Measurements from ENCODE around the gene SRPX. TPM values are rescaled to one million over a fixed set of nuclear protein-coding genes. Genes with fewer than 3 reads are reported as not detected.

SRPX gene
- polyA plus RNA-seq, 2 of the 4 experiments (the other 2 are of a cell fraction): 1.8 to 3.8 TPM

- no peak for ATAC-seq
- DNase-seq (ENCODE audit: low read depth in 1 of 2, low spot score in 1 of 2): no peak
- no peak overlapping the region for H3K27ac ChIP-seq
- no peaks in the 10 kb centered on the region for H3K4me1 ChIP-seq
- H3K9me3 ChIP-seq: no peaks in the 10 kb centered on the region
- TF ChIP-seq REST (IDR thresholded peaks at IDR 0.05) (no peak), MAX (IDR thresholded peaks at IDR 0.05) (no peak), HOXB5 (CRISPR knock-in tag; IDR thresholded peaks at IDR 0.05) (no peak), ELK1 (IDR thresholded peaks at IDR 0.05; ENCODE audit: low read depth, low read length) (no peak), NPAS2 (CRISPR knock-in tag; IDR thresholded peaks at IDR 0.05; ENCODE audit: borderline replicate concordance) (no peak), HDAC2 (IDR thresholded peaks at IDR 0.05) (no peak)
- FAIRE-seq: no peak
- 52% methylated on average over 3 of the region's 3 CpGs for WGBS (ENCODE audit: missing lambda C conversion rate)
- ChIA-PET CTCF (interaction anchor here (1.1 to 2.2 kb wide), 3 partner anchors 13 to 121 kb away, joined by 3 to 8 read pairs (median 5); partner anchors contain the start of genes RPGR and SRPX), POLR2A (no interaction called here)
- H3K4me2 ChIP-seq: no peak overlapping the region
- H3K4me3 ChIP-seq: no peak overlapping the region
Measured at GRCh38 chrX:38206542-38206941, 14.1 kb downstream of the SRPX start.

GRCh38 chrX:38206036-38206435 lies 14.6 kb downstream of the SRPX start:
- no peak for FAIRE-seq
- POLR2A ChIA-PET: no interaction called here
- no peak overlapping the region for H3K27ac ChIP-seq
- no peak overlapping the region for H3K4me3 ChIP-seq
- WGBS (ENCODE audit: missing lambda C conversion rate): 21% methylated on average over 5 of the region's 5 CpGs
- TF ChIP-seq RARB (CRISPR knock-in tag; IDR thresholded peaks at IDR 0.05) (no peak), TP53 (CRISPR knock-in tag; IDR thresholded peaks at IDR 0.05) (no peak), CEBPB (IDR thresholded peaks at IDR 0.05) (no peak), ATOH8 (CRISPR knock-in tag; IDR thresholded peaks at IDR 0.05; ENCODE audit: low read depth) (no peak), JUNB (IDR thresholded peaks at IDR 0.05) (no peak), ZC3H11A (IDR thresholded peaks at IDR 0.05) (no peak), HOXA7 (CRISPR knock-in tag; IDR thresholded peaks at IDR 0.05) (no peak), POLR2A (IDR thresholded peaks at IDR 0.05; ENCODE audit: low read length) (no peak), ELK1 (IDR thresholded peaks at IDR 0.05; ENCODE audit: low read depth, low read length) (no peak), PBX3 (IDR thresholded peaks at IDR 0.05) (no peak)
- no peaks in the 10 kb centered on the region for H3K9me3 ChIP-seq
- no peak overlapping the region for H3K4me2 ChIP-seq
- DNase-seq (ENCODE audit: low read depth in 1 of 2, low spot score in 1 of 2): no peak
- CTCF ChIA-PET: interaction anchor here (1.1 kb wide), 1 partner anchor 121 kb away, joined by 5 read pairs; the partner anchor contains the start of gene RPGR
- ATAC-seq: no peak; a peak in 1 of 6 replicates
- H3K4me1 ChIP-seq: no peaks in the 10 kb centered on the region

GRCh38 chrX:38205039-38205438 lies 15.6 kb downstream of the SRPX start:
- H3K4me3 ChIP-seq: no peak overlapping the region
- H3K4me2 ChIP-seq: no peak overlapping the region
- ATAC-seq (no peak), DNase-seq (ENCODE audit: low read depth in 1 of 2, low spot score in 1 of 2) (no peak), FAIRE-seq (peak; percentile 23)
- ChIA-PET CTCF (no interaction called here), POLR2A (no interaction called here)
- no peaks in the 10 kb centered on the region for H3K4me1 ChIP-seq
- 31% methylated on average over 3 of the region's 3 CpGs for WGBS (ENCODE audit: missing lambda C conversion rate)
- no peaks in the 10 kb centered on the region for H3K9me3 ChIP-seq
- no peak overlapping the region for H3K27ac ChIP-seq
- TF ChIP-seq CHD4 (IDR thresholded peaks at IDR 0.05; ENCODE audit: borderline replicate concordance) (no peak), POLR2A (IDR thresholded peaks at IDR 0.05; ENCODE audit: low read length) (no peak), BCL3 (IDR thresholded peaks at IDR 0.05) (no peak), RAD21 (conservative IDR thresholded peaks at IDR 0.05 in 1 of 2, IDR thresholded peaks at IDR 0.05 in 1 of 2) (no peak), CBX2 (IDR thresholded peaks at IDR 0.05; ENCODE audit: borderline replicate concordance, low read depth) (no peak), HMGXB4 (CRISPR knock-in tag; IDR thresholded peaks at IDR 0.05; ENCODE audit: borderline replicate concordance) (no peak), SREBF2 (IDR thresholded peaks at IDR 0.05) (no peak), HDAC2 (IDR thresholded peaks at IDR 0.05) (no peak), HOXA7 (CRISPR knock-in tag; IDR thresholded peaks at IDR 0.05) (no peak)

Measured in A549 (cell line).